Measurements from ENCODE around the gene POGZ.
"Not testable (repeated sequence)": the region's sequence is repeated elsewhere in the genome, so short reads cannot be mapped to it uniquely, and the experiment has no call there.

- TF ChIP-seq CTCF (conservative IDR thresholded peaks at IDR 0.05 in 1 of 2, IDR thresholded peaks at IDR 0.05 in 1 of 2; ENCODE audit: extremely low read depth in 1 of 2, insufficient read depth in 1 of 2, low read depth in 1 of 2, low read length in 2 of 2); EZH2 (IDR thresholded peaks at IDR 0.05; ENCODE audit: borderline replicate concordance, low read length): not testable (repeated sequence)
These were observed 21.9 kb downstream of the POGZ start for GRCh38 chr1:151437396-151437795.
